HTERT RPE-1 (cell line): Measurements from ENCODE around the gene TMEM132D.
"Not testable (repeated sequence)": the region's sequence is repeated elsewhere in the genome, so short reads cannot be mapped to it uniquely, and the experiment has no call there.

Experiments used
- in situ Hi-C: fragments of 300-500 bp; cut with MboI; formaldehyde crosslinking; loops from 4 replicates; pipeline ENCODE4 v1.14.3; 2020; ENCODE audit warnings: low sequenced_read_pairs

Gene TMEM132D

DNA sequence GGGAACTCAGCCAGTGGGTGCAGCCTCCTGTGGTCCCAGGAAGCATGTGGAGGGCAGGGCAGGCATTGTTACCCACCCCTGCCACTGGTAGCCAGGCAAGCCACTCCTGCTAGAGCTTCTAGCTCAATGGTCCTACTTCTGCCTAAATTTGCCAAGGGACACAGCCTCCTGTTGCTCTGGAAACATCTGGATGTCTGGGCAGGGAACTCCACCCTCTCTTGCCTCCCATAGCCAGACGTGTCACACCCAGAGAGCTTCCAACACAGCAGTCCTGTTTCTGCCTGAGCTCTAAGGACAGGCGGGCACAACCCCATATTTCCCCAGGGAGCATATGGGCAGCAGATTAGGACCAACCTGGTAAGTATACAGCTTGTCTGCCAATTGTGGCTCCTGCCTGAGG is 700.4 kb downstream of the TMEM132D start:
- in situ Hi-C loops = no loop called here

DNA sequence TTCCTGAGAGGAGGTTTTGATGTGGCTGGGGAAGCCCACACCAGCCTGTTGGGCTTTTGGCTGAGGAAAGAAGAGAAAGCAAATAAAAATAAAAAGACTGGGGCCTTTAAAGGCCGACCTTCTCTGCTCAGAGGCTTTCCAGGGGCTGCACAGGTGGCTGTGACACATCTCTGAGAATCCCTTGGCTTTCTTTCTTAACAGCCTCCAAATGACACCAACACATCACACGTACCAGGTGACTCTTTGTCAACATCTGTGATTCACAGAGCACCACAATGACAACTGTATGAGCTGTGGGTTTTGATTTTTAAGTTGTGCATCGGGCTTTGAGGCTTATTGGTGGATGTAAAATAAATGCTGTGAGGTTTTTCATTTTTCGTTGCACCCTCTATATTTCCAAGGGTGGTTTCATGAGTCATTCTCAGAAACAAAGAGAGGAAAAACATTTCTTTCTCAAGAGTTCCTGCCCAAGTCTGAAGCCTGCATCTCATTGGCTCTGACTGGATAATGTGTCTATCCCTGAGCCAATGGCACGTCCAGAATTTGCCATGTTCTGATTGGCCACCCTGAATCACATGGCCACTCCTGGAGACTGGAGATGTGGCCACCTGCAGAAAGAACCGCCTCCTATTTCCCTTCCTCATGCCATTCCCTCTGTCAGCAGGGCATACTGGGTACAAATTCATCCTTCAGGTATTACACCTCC is 701.6 kb downstream of the TMEM132D start:
- in situ Hi-C loops = no loop called here

DNA sequence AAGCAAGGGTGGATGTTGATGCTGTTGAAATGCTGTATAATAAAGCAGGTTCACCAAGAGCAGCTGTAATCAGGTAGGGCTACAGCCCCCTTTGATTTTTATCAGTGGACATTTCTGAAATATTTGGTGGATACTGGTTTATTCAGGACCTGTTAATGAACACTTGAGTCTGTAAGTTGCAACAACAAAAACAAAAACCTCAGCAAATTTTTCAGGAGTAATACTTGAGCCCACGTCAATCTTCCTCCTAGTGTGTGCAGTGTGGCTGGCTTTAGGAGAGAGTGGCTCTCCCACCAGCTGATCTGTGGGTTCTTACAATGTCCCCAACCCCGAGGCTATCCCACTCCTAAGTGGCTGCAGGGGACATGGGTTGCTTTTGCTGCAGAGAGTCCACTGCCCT is 702.8 kb downstream of the TMEM132D start:
- in situ Hi-C loops = no loop called here

DNA sequence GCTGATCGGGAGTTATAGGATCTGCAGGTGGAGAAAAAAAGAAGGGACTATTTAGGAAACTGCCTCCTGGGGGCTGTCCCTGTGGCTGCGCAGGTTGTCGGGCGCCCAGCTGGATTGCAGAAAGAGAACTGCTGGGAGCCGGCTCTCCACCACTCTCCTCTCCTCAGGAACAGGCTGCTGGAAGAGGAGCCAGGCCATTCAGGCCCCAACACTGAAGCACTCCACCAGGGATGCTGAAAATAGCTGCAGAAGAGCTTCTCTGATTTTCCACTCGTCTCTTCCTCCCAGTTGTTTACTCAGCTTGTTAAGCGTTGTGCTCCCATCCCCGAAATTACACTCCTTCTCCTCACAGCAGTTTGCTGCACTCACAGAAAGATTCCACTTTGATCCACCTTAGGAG is 703.2 kb downstream of the TMEM132D start:
- in situ Hi-C loops = no loop called here

DNA sequence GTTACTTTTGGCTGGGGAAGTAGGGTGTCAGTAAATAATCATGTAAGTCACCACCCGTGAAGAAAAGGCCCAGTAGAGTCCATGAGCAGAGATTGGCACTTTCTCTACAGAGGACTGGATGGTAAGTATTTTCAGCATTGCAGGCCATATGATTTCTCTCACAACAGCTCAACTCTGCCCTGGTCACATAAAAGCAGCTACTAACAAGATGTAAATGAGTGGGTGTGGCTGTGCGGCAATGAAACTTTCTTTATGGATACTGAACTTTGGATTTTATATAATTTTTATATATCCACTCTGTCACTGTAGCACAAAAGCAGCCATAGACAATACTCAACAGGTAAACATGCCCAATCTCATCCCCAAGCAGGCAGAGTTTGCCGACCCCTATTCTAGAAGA is 706.9 kb downstream of the TMEM132D start:
- in situ Hi-C loops = no loop called here

DNA sequence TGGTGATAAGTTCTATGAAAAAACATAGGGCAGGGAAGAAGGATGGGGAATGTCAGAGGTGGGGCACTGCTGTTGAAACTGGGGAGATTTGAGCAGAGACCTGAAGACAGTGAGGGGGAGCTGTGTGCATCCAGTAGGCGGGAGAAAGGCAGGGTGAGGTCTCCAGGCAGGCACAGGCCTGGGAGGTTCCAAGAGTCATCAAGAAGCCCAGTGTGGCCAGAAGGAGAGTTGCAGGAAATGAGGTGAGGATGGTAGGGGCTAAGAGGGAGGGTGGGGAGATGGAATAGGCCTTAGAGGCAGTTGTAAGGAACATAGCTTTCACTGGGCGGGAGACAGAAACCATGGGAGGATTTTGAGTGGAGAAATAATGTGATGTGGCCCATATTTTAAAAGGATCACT is 708.7 kb downstream of the TMEM132D start:
- in situ Hi-C loops = no loop called here

DNA sequence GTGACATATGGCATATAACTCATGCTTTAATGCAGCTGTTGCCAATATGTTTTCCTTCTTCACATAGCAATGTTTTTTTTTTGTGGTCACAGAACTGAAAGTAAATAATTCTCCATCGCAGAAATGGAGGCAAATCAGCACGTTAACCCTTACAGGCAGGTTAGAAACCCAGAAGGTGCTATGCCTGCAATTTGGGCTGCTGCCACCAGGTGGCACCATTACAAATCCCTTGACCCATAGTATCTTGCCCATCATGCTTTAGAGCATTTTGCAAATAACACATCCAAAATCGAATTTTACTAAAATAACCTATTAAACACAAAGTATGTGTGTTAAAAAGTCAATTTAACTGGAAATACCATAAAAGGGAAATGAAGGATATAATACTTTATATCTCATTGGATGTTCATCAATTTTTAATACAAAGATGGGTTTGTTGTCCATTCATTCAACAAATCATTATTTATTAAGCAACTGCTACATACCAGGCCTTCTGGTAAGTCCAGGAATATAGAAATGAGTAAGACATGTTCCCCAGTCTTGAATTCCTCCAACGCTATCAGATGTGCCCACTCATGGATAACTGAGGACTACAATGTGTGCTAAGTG is 710.5 kb downstream of the TMEM132D start:
- in situ Hi-C loops = no loop called here

DNA sequence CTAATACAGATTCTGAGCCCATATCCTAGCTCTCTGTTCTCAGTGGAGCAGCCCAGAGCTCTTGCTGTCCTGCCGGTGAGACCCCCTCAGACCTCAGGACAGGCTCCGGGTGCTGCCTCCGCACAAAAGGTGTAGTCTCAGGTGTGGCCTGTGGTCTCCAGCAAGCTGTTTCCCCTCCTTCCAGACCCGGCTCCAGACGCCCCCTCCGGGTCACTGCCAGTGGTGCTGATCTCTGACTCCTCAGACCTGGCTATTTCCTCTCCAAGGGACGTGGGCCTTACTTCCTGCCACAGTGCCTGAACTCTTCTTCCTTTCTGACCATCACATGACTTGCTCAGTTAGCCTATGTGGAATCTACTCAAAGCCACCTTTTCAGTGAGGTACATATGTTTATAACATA is 713.0 kb downstream of the TMEM132D start:
- in situ Hi-C loops = no loop called here

DNA sequence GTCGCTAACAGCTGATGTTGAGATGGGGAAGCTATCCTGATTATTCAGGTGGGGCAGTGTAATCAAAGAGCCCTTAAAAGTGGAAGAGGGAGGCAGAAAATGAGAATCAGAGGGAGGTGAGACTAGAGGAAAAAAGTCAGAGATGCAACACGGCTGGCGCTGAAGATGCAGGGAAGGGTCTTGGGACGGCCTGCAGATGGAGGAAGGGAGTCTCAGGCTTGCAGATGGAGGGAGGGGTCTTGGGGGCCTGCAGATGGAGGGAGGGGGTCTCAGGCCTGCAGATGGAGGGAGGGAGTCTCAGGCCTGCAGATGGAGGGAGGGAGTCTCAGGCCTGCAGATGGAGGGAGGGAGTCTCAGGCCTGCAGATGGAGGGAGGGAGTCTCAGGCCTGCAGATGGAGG is 713.9 kb downstream of the TMEM132D start:
- in situ Hi-C loops = not testable (repeated sequence)

DNA sequence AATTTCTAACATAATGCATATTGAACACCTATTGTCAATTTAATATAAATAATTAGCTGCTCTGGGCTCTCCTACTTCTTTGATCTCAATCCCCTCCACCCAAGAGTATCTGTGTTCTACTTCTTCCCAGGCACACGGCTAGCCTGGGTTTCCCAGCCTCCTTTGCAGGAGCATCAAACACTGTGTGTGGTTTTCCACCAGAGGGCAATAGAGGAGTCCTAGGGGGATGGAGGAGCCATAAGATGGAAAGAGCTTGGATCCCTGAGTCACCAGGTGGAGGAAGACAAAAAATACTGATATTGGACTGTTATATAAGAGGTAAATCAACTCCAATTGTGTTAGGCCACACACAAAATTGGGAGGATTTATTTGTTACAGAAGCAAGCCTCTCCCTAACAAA is 716.9 kb downstream of the TMEM132D start:
- in situ Hi-C loops = no loop called here

DNA sequence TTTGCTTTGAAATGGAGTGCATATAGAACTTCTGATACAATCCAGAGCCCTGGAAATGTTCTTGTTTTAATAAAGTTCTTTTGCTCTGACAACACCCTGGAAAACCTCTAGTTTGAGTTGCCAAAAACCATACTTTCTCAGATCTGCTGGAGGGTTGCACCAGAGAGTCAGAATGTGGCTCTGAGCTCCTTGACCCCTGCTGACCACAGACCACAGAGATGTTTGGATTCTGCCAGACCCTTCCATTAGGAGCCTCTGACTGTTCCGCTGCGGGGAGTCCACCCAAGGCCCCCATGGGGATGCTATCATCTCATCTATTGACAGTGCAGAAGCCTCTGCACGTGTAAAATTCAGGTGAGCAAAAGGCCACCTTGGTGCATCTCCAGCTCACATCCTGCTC is 718.0 kb downstream of the TMEM132D start:
- in situ Hi-C loops = no loop called here

DNA sequence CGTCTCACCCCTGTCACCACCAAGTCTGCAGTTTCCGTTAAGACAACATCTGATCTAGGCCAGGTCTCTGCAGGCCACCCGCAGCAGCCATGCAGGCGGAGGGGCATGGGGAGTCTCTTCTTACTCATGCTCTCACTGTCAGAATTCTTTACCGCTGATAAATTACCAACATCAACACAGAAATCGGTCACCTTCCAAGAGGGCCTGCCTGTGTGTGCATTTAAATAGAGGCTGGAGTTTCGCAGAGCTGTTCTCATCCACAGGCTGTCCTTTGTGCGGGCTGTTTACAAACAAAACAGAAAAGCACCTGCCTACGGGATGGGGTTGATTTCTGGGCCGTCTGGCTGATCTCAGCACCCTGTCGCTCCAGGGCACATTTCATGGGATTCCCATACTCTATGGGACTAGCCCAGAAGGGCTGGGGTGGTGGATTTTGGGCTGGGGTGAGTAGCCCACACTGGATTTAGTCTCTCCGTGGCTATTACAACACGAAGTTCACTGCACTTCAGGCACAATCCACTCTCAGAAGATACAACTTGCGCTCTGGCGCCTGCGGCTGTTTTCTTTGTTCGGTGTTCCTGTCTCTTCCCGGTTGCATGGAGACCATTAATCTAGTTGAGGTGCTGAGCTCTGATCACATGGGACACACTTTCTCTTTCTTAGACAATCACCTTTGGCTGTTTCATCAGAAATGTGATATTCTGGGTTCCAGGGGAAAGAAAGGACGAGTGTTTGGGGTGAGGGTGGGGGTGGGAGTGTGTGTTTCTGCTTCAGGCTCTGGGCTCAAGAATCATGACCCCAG is 719.5 kb downstream of the TMEM132D start:
- in situ Hi-C loops = no loop called here

DNA sequence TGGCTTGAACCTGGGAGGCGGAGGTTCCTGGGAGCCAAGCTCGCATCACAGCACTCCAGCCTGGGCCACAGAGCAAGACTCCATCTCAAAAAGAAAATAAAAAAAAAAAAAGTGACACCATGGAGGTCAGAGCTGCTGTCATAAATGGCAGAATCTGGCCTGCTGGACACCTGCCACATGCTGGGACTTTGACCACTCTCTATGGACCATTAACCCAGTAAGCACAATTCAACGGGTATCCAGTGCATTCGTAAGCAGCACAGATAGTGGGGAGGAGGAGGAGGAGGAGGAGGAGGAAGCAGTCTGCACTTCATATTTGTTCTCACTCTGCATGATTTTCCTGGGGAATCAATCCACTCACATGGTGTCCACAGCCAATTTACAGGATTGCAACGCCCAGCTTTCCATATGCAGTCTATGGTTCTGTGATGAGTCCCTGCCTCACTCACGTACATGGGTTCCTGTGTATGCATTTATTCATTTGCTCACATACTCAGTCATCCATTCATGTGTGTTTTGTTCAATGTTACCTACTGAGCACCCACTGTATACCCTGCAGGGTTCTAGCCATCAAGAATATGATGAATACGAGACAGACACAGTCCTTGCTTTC is 723.8 kb downstream of the TMEM132D start:
- in situ Hi-C loops = no loop called here

DNA sequence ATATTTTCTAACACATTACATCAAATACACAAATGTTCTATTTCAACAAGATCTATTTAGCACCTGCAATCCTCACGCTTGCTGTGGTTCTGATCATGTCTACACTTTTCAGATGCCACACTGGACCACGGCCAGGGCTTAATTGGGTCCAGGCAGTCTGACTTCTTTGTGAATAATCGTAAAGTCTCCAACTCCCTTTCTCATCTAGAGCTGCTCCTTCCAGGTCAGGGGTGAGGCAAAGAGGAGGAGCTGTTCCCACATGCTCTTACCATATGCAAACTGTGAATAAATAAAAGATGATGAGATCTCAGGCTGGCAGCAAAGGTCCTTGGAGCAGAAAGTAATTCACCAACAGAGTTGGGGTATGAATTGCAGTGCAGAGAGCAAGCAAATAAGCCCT is 733.9 kb downstream of the TMEM132D start:
- in situ Hi-C loops = no loop called here

DNA sequence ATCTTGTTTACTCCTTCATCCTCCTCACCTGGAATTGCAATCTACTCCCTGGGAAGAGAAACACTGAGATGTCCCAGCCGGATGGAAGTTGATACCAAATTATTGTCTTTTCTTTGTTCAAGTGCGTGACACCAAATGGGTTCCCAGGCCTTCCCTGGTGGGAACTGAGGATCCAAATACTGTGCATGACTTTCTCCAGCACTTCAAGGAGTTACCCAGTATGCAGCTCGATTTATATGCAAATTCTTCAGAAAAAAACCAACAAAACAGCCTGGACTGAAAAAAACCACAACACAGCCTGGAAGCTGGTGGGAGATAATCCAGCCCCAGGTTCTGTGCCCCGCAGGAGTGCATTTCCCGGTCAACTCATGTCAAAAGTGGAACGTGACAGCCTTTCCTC is 740.0 kb downstream of the TMEM132D start:
- in situ Hi-C loops = no loop called here

DNA sequence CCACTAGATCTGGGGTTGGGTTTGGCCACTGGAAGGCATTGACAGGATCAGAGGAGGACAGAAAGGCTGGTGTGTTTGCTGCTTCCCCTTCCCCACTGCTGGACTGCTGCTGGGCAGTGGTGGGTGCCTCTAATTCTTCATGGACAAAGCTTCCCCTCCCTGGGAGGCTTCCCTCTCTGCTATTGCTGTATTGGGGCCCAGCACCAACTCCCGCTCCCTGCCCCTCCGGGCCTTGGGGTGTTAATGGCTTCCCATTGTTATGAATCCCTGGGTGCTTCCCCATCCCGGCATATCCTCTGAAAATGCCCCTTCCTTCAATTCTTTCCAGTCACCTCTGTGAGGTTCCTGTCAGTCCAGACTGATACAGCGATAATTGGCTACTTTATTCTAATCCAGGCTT is 740.4 kb downstream of the TMEM132D start:
- in situ Hi-C loops = no loop called here

DNA sequence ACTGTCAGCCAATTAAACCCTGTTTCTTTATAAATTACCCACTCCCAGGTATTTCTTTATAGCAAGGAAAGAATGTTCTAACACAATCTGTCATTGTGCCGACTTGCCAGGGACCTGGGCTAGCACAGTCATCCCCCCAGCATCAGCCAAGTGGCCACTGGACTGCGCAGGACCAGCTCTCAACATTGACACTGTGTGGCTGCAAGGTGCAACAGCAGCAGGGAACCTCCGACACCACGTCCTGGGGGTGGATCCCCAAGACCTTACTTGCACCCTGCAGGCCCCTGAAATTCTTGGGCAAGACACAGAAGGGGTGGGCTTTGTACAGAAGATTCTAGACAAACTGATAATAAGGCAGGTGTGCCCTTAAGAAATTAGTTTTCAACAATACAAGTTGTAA is 741.0 kb downstream of the TMEM132D start:
- in situ Hi-C loops = no loop called here

DNA sequence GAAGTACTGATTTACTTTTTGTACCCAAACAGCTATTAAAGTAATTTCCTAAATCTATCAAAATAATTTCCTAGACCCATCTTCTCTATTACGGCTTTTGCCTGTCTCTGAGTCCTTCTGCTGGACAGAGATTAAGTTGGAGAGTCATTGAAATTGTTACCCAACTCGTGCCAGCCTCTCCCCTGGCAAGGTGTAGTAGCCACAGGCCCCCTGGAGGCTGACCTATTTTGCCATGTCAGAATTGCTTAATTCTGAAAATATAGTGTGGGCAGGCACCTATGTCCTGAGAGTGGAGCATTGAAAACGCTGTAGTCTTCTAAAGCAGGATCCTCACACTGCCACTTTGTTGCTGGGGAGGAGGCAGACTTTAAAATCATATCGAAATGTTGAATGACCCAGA is 742.3 kb downstream of the TMEM132D start:
- in situ Hi-C loops = no loop called here

DNA sequence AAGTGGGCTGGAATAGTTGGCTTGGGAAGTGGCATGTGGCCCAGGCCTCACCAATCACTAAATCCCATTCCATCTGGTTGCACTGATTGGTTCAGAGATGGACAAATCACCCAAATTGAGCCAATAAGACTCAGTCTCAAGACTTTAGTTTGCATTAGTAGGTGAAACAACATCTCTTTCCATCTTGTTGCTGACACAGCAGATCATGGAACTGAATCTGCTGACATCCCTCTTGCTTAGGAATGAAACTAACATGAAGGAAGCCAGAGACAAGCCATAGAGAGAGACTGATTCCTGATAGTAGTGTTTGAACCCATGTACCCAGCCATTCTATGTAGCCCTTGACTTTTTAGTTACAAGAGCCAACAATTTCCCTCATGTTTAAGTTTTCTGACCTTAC is 743.5 kb downstream of the TMEM132D start:
- in situ Hi-C loops = no loop called here

DNA sequence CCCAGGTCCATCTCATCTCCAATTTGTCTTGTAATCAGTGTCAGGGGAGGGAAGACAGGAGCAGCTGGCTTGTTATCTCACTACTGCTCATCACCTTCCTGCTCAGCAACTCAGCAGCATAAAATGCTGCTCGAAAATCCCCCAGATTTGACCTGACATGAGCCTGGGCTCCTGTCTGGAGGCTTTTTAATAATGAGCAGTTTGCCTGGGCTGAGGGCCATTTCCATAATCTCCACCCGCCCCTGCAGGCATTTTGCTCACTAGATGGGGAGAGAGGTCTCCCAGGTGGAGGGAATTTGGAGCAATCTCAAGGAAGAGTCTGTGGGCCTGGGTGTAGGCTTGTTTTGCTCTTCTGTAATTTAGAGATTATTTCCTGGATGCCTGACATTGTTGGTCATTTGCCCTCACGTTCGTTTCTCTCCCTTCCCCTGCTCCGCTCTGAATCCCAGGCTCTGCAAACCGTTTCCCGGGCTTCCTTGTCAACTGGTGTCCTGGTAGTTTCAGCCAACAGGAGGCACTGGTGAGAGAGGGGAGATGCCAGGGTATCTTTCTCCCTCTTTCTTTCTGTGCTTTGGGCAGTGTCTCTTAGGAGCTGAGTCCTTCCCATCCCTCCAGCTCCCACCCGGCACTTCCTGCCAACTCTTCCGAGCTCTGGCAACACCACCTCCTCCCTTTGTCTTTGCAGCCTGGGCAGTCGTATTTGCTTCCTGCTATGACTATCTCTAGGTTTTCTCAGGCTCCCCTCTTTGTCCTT is 751.3 kb downstream of the TMEM132D start:
- in situ Hi-C loops = no loop called here

DNA sequence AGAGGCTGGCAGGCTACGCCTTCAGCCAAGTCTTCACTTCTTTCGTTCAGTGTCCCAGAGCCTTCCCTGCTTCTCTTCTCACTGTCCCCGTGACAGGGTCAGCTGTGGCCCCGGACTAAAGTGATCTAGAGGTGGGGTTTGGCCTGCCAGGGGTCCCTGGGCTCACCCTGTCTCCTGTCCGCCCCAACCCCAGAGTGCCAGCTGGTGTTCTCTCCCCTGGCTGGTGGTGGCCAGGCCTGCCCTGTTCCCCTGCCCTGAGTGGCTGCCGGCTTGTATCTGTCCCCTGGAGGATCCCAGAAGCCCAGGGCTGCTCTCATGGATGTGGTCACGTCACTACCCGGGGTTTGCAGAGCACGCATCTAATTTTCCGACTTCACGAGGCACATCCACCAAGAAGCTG is 753.1 kb downstream of the TMEM132D start:
- in situ Hi-C loops = no loop called here
